Measurements from ENCODE around the gene RBM10. TPM values are rescaled to one million over a fixed set of nuclear protein-coding genes. Genes with fewer than 3 reads are reported as not detected.

Gene RBM10
- total and polyA plus RNA-seq, 2 donors (not counting 3 experiments of a cell fraction or from before 2014, with no cell fraction given): 37.3 to 51.5 TPM

- Histone ChIP-seq H3K4me2 (ENCODE audit: insufficient read depth, low read length) (no peak overlapping the region), H4K20me1 (replicated peaks; ENCODE audit: control insufficient read depth, extremely low read depth, insufficient read depth, low read length) (no peaks in the 10 kb centered on the region), H3K27ac (ENCODE audit: insufficient read depth, low read depth, low read length) (no peak overlapping the region), H3K9me1 (replicated peaks; ENCODE audit: control insufficient read depth, extremely low read depth, insufficient read depth, low read length) (no peaks in the 10 kb centered on the region), H2AFZ (ENCODE audit: low read depth, low read length) (no peak overlapping the region), H3K4me1 (ENCODE audit: control insufficient read depth, extremely low read depth, insufficient read depth, low read length) (peaks cover 9% of the 10 kb centered on the region), H3K9me3 (replicated peaks; ENCODE audit: control insufficient read depth, insufficient read depth, low read length) (no peaks in the 10 kb centered on the region), H3K27me3 (ENCODE audit: control insufficient read depth in 2 of 2, insufficient read depth in 2 of 2, low read length in 2 of 2) (no peaks in the 10 kb centered on the region), H3K4me3 (replicated peaks in 1 of 3; ENCODE audit: insufficient read depth in 1 of 3, low read depth in 1 of 3, low read length in 3 of 3) (no peak overlapping the region), H3K36me3 (ENCODE audit: control insufficient read depth in 2 of 2, extremely low read depth in 1 of 2, insufficient read depth in 2 of 2, low read length in 2 of 2) (peaks cover 16 to 59% of the 10 kb centered on the region in 2 experiments), H3K9ac (replicated peaks; ENCODE audit: extremely low read depth, insufficient read depth, low read length) (no peak overlapping the region), H3K79me2 (ENCODE audit: control insufficient read depth, insufficient read depth, low read length) (peaks cover 32% of the 10 kb centered on the region)
- no TSS peak for BruUV-seq (replicated peaks)
- dilution Hi-C loops (cut with MboI; ENCODE audit: extremely low pct_ligation_motif_present, low sequenced_read_pairs): no loop called here
- ChIA-PET POLR2A (no interaction called here), CTCF (interaction anchor here (1.4 to 1.5 kb wide), 2 partner anchors 183 to 322 kb away, joined by 4 to 6 read pairs; no protein-coding TSS in a partner anchor)
- intact Hi-C loops (cut with micrococcal nuclease): no loop called here
- no peak for TF ChIP-seq POLR2A (IDR thresholded peaks at IDR 0.05; ENCODE audit: low read depth, low read length)
- no peak for TF ChIP-seq CTCF (IDR thresholded peaks at IDR 0.05; ENCODE audit: extremely low read depth in 1 of 2, insufficient read depth in 1 of 2, low read depth in 1 of 2, low read length in 2 of 2)
- TF ChIP-seq FOS (IDR thresholded peaks at IDR 0.05; ENCODE audit: borderline replicate concordance, insufficient read depth, low read length): no peak
- no peak for TF ChIP-seq JUN (IDR thresholded peaks at IDR 0.05; ENCODE audit: borderline replicate concordance, insufficient read depth, insufficient read length, low read depth)
- no peak for TF ChIP-seq POLR2AphosphoS5 (IDR thresholded peaks at IDR 0.05; ENCODE audit: insufficient read depth, low read depth, low read length)
- no peak for TF ChIP-seq MYC (IDR thresholded peaks at IDR 0.05; ENCODE audit: low read depth, low read length)
- no peak for TF ChIP-seq MAX (IDR thresholded peaks at IDR 0.05; ENCODE audit: insufficient read depth, insufficient read length)
- no peak for TF ChIP-seq EZH2 (IDR thresholded peaks at IDR 0.05; ENCODE audit: borderline replicate concordance, low read depth, low read length, severe bottlenecking)
- TF ChIP-seq GATA2 (IDR thresholded peaks at IDR 0.05; ENCODE audit: insufficient read depth, insufficient read length, low read depth, low read length): no peak
- FAIRE-seq (no peak), DNase-seq (ENCODE audit: low read depth, low spot score) (no peak)
Measured at GRCh38 chrX:47201345-47201944, 56.4 kb downstream of the RBM10 start.

Measured in endothelial cell of umbilical vein (primary cell).